Measurements from ENCODE around the gene RC3H1. TPM values are rescaled to one million over a fixed set of nuclear protein-coding genes. Genes with fewer than 3 reads are reported as not detected.

RC3H1 gene
- total and polyA plus RNA-seq, 2 of the 8 experiments (the other 6 are each of a cell fraction or from before 2014, with no cell fraction given), result 7.4 to 32.2 TPM

- ChIA-PET CTCF (ENCODE audit: partially characterized antibody) (interaction anchor here (0.6 to 0.9 kb wide), 2 partner anchors 10 to 34 kb away, joined by 3 to 4 read pairs; no protein-coding TSS in a partner anchor), POLR2A (ENCODE audit: partially characterized antibody) (interaction anchor here (1.8 to 2.0 kb wide), 2 partner anchors 35 to 39 kb away, joined by 9 read pairs; partner anchors contain the start of genes GAS5 and ZBTB37)
- Histone ChIP-seq H4K20me1 (replicated peaks in 1 of 2; ENCODE audit: control insufficient read depth in 1 of 2, insufficient read depth in 2 of 2, low read length in 2 of 2) (no peaks in the 10 kb centered on the region), H3K18ac (ENCODE audit: extremely low read depth, low read length) (no peak overlapping the region), H3K4me3 (ENCODE audit: extremely low read depth in 1 of 4, insufficient read depth in 2 of 4, low read depth in 3 of 4, low read length in 4 of 4) (no peak overlapping the region), H3K4me1 (replicated peaks in 1 of 4; ENCODE audit: control insufficient read depth in 3 of 4, insufficient read depth in 4 of 4, low read length in 3 of 4) (peaks cover 0 to 14% (median 2%) of the 10 kb centered on the region in 4 experiments; a peak in 4 of 7 replicates), H3K9ac (replicated peaks in 1 of 4; ENCODE audit: extremely low read depth in 1 of 4, low read depth in 3 of 4, low read length in 3 of 4) (no peak overlapping the region), H3K4me2 (ENCODE audit: insufficient read depth in 1 of 2, low read depth in 2 of 2, low read length in 2 of 2) (no peak overlapping the region), H3K23ac (ENCODE audit: insufficient read length) (no peak overlapping the region), H2BK12ac (ENCODE audit: low read depth, low read length) (no peak overlapping the region), H2AFZ (ENCODE audit: low read length) (no peak overlapping the region), H2BK15ac (ENCODE audit: low read length) (no peak overlapping the region), H4K5ac (ENCODE audit: insufficient read length, low read depth, low read length) (no peak overlapping the region), H3K79me2 (ENCODE audit: control insufficient read depth in 1 of 2, insufficient read depth in 2 of 2, low read length in 2 of 2) (no peaks in the 10 kb centered on the region), H3K4ac (replicated peaks; ENCODE audit: insufficient read length, low read depth, low read length) (no peak overlapping the region), H3K27ac (ENCODE audit: low read depth, low read length) (no peak overlapping the region), H2AK5ac (ENCODE audit: low read depth, low read length) (no peak overlapping the region), H3K56ac (replicated peaks; ENCODE audit: insufficient read length, low read depth, low read length) (no peak overlapping the region), H3K9me3 (ENCODE audit: insufficient read depth in 2 of 2, low read depth in 1 of 2, low read length in 1 of 2) (no peaks in the 10 kb centered on the region), H2BK20ac (ENCODE audit: low read length) (no peak overlapping the region), H4K91ac (replicated peaks; ENCODE audit: insufficient read length, low read length) (no peak overlapping the region), H3K27me3 (replicated peaks in 1 of 4; ENCODE audit: control insufficient read depth in 3 of 4, extremely low read depth in 1 of 4, insufficient read depth in 3 of 4, low read length in 3 of 4) (no peaks in the 10 kb centered on the region), H3K36me3 (ENCODE audit: control insufficient read depth in 2 of 4, insufficient read depth in 4 of 4, low read length in 3 of 4) (no peaks in the 10 kb centered on the region), H2BK5ac (ENCODE audit: low read depth, low read length) (no peak overlapping the region), H3K14ac (ENCODE audit: insufficient read length) (no peak overlapping the region), H2BK120ac (replicated peaks; ENCODE audit: low read depth, low read length) (no peak overlapping the region), H3K79me1 (ENCODE audit: low read depth, low read length) (peaks cover 2% of the 10 kb centered on the region; the same call in 1 of the 2 replicates), H3K23me2 (ENCODE audit: low read depth, low read length) (no peaks in the 10 kb centered on the region), H4K8ac (ENCODE audit: extremely low read depth, insufficient read depth, low read length) (no peak overlapping the region)
- 89% methylated on average over 6 of the region's 6 CpGs; no CpG with 5 or more reads in 1 of the 2 experiments for WGBS, 2 experiments (ENCODE audit: extremely low coverage in 1 of 2, insufficient coverage in 1 of 2, insufficient read length in 1 of 2, insufficient replicate concordance in 2 of 2, low coverage in 1 of 2, low lambda C conversion rate in 2 of 2, missing lambda C conversion rate in 1 of 2)
- FAIRE-seq (no peak), DNase-seq (ENCODE audit: low read depth in 1 of 2, low spot score in 2 of 2) (no peak)
- TF ChIP-seq KDM5A (IDR thresholded peaks at IDR 0.05; ENCODE audit: low read length) (no peak), PHF8 (conservative IDR thresholded peaks at IDR 0.05; ENCODE audit: low read depth, low read length) (no peak), KDM1A (IDR thresholded peaks at IDR 0.05; ENCODE audit: borderline replicate concordance, low read length) (no peak), CBX8 (IDR thresholded peaks at IDR 0.05; ENCODE audit: borderline replicate concordance, low read depth, low read length) (no peak), SUZ12 (IDR thresholded peaks at IDR 0.05; ENCODE audit: low read length) (no peak), POLR2A (IDR thresholded peaks at IDR 0.05; ENCODE audit: control extremely low read depth in 1 of 2, low read depth in 2 of 2, low read length in 2 of 2) (no peak), TBP (IDR thresholded peaks at IDR 0.05; ENCODE audit: low read depth, low read length) (no peak), NRF1 (IDR thresholded peaks at IDR 0.05; ENCODE audit: low read depth, low read length) (no peak), RXRA (IDR thresholded peaks at IDR 0.05; ENCODE audit: insufficient read depth, low read depth, low read length) (no peak), RFX5 (IDR thresholded peaks at IDR 0.05; ENCODE audit: borderline replicate concordance, low read depth, low read length) (no peak), ZNF274 (IDR thresholded peaks at IDR 0.05; ENCODE audit: borderline replicate concordance, extremely low read depth, low read length) (no peak), JUND (IDR thresholded peaks at IDR 0.05; ENCODE audit: low read length) (no peak), SP2 (IDR thresholded peaks at IDR 0.05; ENCODE audit: low read length) (no peak)
Observed at GRCh38 chr1:173903827-173904531, 118.2 kb downstream of the RC3H1 start.

Data from H1 (cell line).